Body of pancreas (tissue), 4 donors: ENCODE measurements around the gene ERCC2. TPM values are rescaled to one million over a fixed set of nuclear protein-coding genes. Genes with fewer than 3 reads are reported as not detected.

Experiments used
- ATAC-seq: fragments of 150-250 bp; one replicate; pipeline ENCODE4 v1.9.1; 2016
- DNase-seq, 4 donors: peaks; one replicate each; pipeline ENCODE4 v3.0.0-alpha.2; 2019
- H3K27ac ChIP-seq, 4 donors: fragments of 200-600 bp; sonication (generic); 1 replicate in 3 of 4; 2 replicates in 1 of 4; pipeline versions ENCODE4 v1.5.1 to v1.6.1; 2016 to 2019; ENCODE audit warnings: mild to moderate bottlenecking in 1 of 4, mixed read lengths in 1 of 4, moderate library complexity in 1 of 4
- H3K27me3 ChIP-seq, 2 donors: fragments of 200-600 bp; sonication (generic); one replicate each; pipeline ENCODE4 v1.6.0; 2016; ENCODE audit warnings: mild to moderate bottlenecking in 1 of 2
- H3K36me3 ChIP-seq, 2 donors: fragments of 200-600 bp; sonication (generic); replicated peaks in 1 of 2; 2 replicates each; pipeline ENCODE4 v1.5.1; 2016; ENCODE audit warnings: low read depth in 2 of 2; ENCODE audit not compliant: insufficient read depth in 1 of 2
- H3K4me1 ChIP-seq: fragments of 200-600 bp; sonication (generic); one replicate; pipeline ENCODE4 v1.6.0; 2016
- H3K4me3 ChIP-seq, 2 donors: fragments of 200-600 bp; sonication (generic); 1 replicate in 1 of 2; 2 replicates in 1 of 2; pipeline ENCODE4 v1.5.1; 2016 to 2019
- H3K9me3 ChIP-seq, 3 donors: fragments of 200-600 bp; sonication (generic); 1 replicate in 2 of 3; 2 replicates in 1 of 3; pipeline ENCODE4 v1.5.1; 2016
- CTCF ChIP-seq, 7 experiments: fragments of 450-650 bp in 4 of 7; fragments of 200-600 bp in 3 of 7; sonication (generic) in 3 of 7; IDR thresholded peaks; one replicate each; pipeline ENCODE4 v1.5.1; 2016 to 2019; ENCODE audit warnings: antibody characterized with exemption in 7 of 7
- POLR2A ChIP-seq, 3 donors: fragments of 450-650 bp; IDR thresholded peaks; one replicate each; pipeline ENCODE4 v1.6.1; 2016; ENCODE audit warnings: antibody characterized with exemption in 3 of 3, mild to moderate bottlenecking in 2 of 3
- WGBS, 2 donors: methylation state at CpG; one replicate each; pipeline ENCODE4 v1.1.5; 2017; 5-methylcytosine and 5-hydroxymethylcytosine counted together
- intact Hi-C: fragments of 100-400 bp; cut with DNase I; formaldehyde crosslinking; loops from one replicate; pipeline ENCODE4 v1.15.1; 2023
- total RNA-seq, 2 donors: library from RNA; depleted of rRNA; stranded (reverse); fragments of >200 nt; gene quantifications; one replicate each; pipeline ENCODE4 v1.1.0, GENCODE V29; 2016

Gene ERCC2
- total RNA-seq, 2 donors from 2014 or later, result 7.8 to 29.3 TPM

DNA sequence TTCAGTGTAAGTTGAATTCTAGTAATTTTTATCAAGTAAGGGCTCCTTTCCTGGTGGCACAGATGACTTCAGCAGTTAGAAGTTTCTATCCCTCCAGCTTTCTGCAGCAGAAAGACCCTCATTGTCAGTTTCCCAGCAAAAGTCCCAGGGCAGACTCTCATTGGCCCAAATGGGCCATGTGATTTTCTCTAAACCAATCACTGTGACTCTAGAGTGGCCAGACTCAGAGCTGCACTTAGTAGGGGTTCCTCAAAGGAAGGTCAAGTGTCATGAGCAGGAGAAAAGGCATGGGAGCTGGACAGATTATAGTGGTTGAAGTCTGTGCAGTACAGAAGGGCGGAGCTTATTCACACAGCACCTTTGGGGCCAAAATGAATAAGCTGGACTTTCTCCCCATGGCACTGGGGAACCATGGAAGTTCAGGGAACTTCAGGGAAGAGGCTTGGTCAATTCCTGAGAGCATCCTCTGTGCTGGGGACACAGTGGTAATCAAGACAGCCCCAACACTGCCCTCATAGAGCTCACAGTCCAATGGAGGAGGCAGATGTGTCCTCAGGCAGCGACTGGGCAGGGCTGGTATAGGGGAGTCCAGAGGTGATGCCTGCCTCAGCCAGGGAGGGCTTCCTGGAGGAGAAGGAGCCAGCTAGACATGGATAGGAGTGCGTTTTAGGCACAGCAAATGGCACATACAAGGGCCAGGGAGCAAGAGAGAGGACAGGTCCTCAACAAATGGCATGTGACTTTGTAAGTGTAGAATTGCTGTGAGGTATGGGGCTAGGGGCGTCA, 66.0 kb downstream of the ERCC2 start:
- ATAC-seq (no peak), DNase-seq (no peak)
- Histone ChIP-seq H3K36me3 (no peaks in the 10 kb centered on the region), H3K9me3 (no peaks in the 10 kb centered on the region), H3K27me3 (no peaks in the 10 kb centered on the region), H3K4me1 (no peaks in the 10 kb centered on the region), H3K27ac (no peak overlapping the region), H3K4me3 (no peak overlapping the region)
- TF ChIP-seq POLR2A (IDR thresholded peaks at IDR 0.05) (no peak), CTCF (IDR thresholded peaks at IDR 0.05) (no peak)
- 61 to 66% methylated on average over 4 of the region's 4 CpGs for WGBS, 2 donors
- intact Hi-C loops, result no loop called here

- no peaks in the 10 kb centered on the region for H3K36me3 ChIP-seq
- no peaks in the 10 kb centered on the region for H3K27me3 ChIP-seq
- TF ChIP-seq POLR2A (IDR thresholded peaks at IDR 0.05) (no peak), CTCF (IDR thresholded peaks at IDR 0.05) (no peak)
- no peaks in the 10 kb centered on the region for H3K9me3 ChIP-seq
- 90 to 91% methylated on average over 12 of the region's 12 CpGs for WGBS, 2 donors
- no peak for ATAC-seq
- no peaks in the 10 kb centered on the region for H3K4me1 ChIP-seq
- intact Hi-C loops, result no loop called here
- DNase-seq, result no peak
- H3K4me3 ChIP-seq, result no peak overlapping the region
- H3K27ac ChIP-seq, result no peak overlapping the region
These were observed 66.9 kb downstream of the ERCC2 start for GRCh38 chr19:45303269-45304060.

DNA sequence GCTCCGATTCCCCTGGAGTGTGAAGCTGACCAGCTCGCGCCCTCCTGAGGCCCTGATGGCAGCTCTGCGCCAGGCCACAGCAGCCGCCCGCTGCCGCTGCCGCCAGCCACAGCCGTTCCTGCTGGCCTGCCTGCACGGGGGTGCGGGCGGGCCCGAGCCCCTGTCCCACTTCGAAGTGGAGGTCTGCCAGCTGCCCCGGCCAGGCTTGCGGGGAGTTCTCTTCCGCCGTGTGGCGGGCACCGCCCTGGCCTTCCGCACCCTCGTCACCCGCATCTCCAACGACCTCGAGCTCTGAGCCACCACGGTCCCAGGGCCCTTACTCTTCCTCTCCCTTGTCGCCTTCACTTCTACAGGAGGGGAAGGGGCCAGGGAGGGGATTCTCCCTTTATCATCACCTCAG, 68.0 kb downstream of the ERCC2 start:
- intact Hi-C loops, result no loop called here
- Histone ChIP-seq H3K9me3 (no peaks in the 10 kb centered on the region), H3K4me3 (no peak overlapping the region), H3K4me1 (no peaks in the 10 kb centered on the region), H3K27ac (no peak overlapping the region), H3K36me3 (no peaks in the 10 kb centered on the region), H3K27me3 (no peaks in the 10 kb centered on the region)
- 89 to 95% methylated on average over 21 to 22 of the region's 27 CpGs for WGBS, 2 donors
- DNase-seq, result no peak
- no peak for ATAC-seq
- TF ChIP-seq CTCF (IDR thresholded peaks at IDR 0.05), result no peak
- TF ChIP-seq POLR2A (IDR thresholded peaks at IDR 0.05), result no peak

Other genes with a start within 250 kb of the ERCC2 start
- gene NKPD1, start 209.6 kb downstream of the ERCC2 start, total RNA-seq, result not detected
- gene TRAPPC6A, start 192.3 kb downstream of the ERCC2 start, total RNA-seq, result 1 to 10 TPM in 1 of 2 donors, not detected in 1; 8.3 TPM
- gene BLOC1S3, start 191.8 kb downstream of the ERCC2 start, total RNA-seq, result 10 to 100 TPM in 1 of 2 donors, 1 to 10 TPM in 1; 4.9 to 12.5 TPM
- 1 to 10 TPM; 4.2 to 6.9 TPM for gene EXOC3L2, start 125.2 kb downstream of the ERCC2 start, total RNA-seq
- 10 to 100 TPM in 1 of 2 donors, 1 to 10 TPM in 1; 9.2 to 12.5 TPM for gene MARK4, start 119.3 kb downstream of the ERCC2 start, total RNA-seq
- gene CKM, start 47.7 kb downstream of the ERCC2 start, total RNA-seq, result not detected
- gene KLC3, start 29.8 kb downstream of the ERCC2 start, total RNA-seq, result 10 to 100 TPM in 1 of 2 donors, 1 to 10 TPM in 1; 1.3 to 11.7 TPM
- gene PPP1R13L, start 34.5 kb upstream of the ERCC2 start, total RNA-seq, result 10 to 100 TPM; 26.4 to 32.9 TPM
- gene POLR1G, start 36.1 kb upstream of the ERCC2 start, total RNA-seq, result 1 to 10 TPM; 1.8 to 2.0 TPM
- gene ERCC1, start 53.3 kb upstream of the ERCC2 start, total RNA-seq, result 10 to 100 TPM; 91.3 to 97.9 TPM
- 10 to 100 TPM in 1 of 2 donors, 1 to 10 TPM in 1; 4.2 to 84.7 TPM for gene FOSB, start 97.4 kb upstream of the ERCC2 start, total RNA-seq
- gene RTN2, start 126.5 kb upstream of the ERCC2 start, total RNA-seq, result 1 to 10 TPM; 2.9 to 5.6 TPM
- not detected for gene PPM1N, start 127.9 kb upstream of the ERCC2 start, total RNA-seq
- 10 to 100 TPM; 27.0 to 29.7 TPM for gene VASP, start 136.9 kb upstream of the ERCC2 start, total RNA-seq
- 10 to 100 TPM in 1 of 2 donors, 1 to 10 TPM in 1; 4.2 to 22.7 TPM for gene OPA3, start 214.2 kb upstream of the ERCC2 start, total RNA-seq
- 1 to 10 TPM in 1 of 2 donors, under 1 TPM in 1; 0.99 to 1.3 TPM for gene GPR4, start 231.6 kb upstream of the ERCC2 start, total RNA-seq